Spleen (tissue), 11 donors: ENCODE measurements around the gene MACROH2A1. TPM values are rescaled to one million over a fixed set of nuclear protein-coding genes. Genes with fewer than 3 reads are reported as not detected.
"Not testable (repeated sequence)": the region's sequence is repeated elsewhere in the genome, so short reads cannot be mapped to it uniquely, and the experiment has no call there.

Experiments used
- DNase-seq: peaks from one replicate; pipeline ENCODE4 v3.0.0-alpha.2; 2020
- H3K27ac ChIP-seq, 8 donors: fragments of 200-600 bp; sonication (generic) in 7 of 8; 1 replicate in 4 of 8; 2 replicates in 4 of 8; pipeline versions ENCODE4 v1.5.0 to v1.8.0; 2016 to 2021; ENCODE audit warnings: inconsistent platforms in 4 of 8, mild to moderate bottlenecking in 4 of 8, moderate library complexity in 1 of 8
- H3K27me3 ChIP-seq, 7 donors: fragments of 200-600 bp; sonication (generic) in 6 of 7; replicated peaks in 1 of 7; 1 replicate in 4 of 7; 2 replicates in 3 of 7; pipeline versions ENCODE4 v1.5.0 to v1.8.0; 2016 to 2021; ENCODE audit warnings: inconsistent platforms in 3 of 7, mild to moderate bottlenecking in 1 of 7
- H3K36me3 ChIP-seq, 6 donors: fragments of 200-600 bp; sonication (generic) in 5 of 6; 1 replicate in 4 of 6; 2 replicates in 2 of 6; pipeline versions ENCODE4 v1.5.0 to v1.8.0; 2016 to 2021; ENCODE audit warnings: inconsistent platforms in 2 of 6
- H3K4me1 ChIP-seq, 6 donors: fragments of 200-600 bp; sonication (generic) in 5 of 6; 1 replicate in 3 of 6; 2 replicates in 3 of 6; pipeline versions ENCODE4 v1.5.0 to v1.8.0; 2016 to 2021; ENCODE audit warnings: inconsistent platforms in 3 of 6
- H3K4me3 ChIP-seq, 8 donors: fragments of 200-600 bp; sonication (generic) in 7 of 8; 1 replicate in 4 of 8; 2 replicates in 4 of 8; pipeline versions ENCODE4 v1.5.0 to v1.8.0; 2016 to 2021; ENCODE audit warnings: inconsistent platforms in 4 of 8, mild to moderate bottlenecking in 4 of 8, moderate library complexity in 2 of 8
- H3K9me3 ChIP-seq, 8 donors: fragments of 200-600 bp; sonication (generic) in 7 of 8; 1 replicate in 4 of 8; 2 replicates in 4 of 8; pipeline versions ENCODE4 v1.5.0 to v1.8.0; 2016 to 2021; ENCODE audit warnings: inconsistent platforms in 4 of 8
- CTCF ChIP-seq, 11 experiments: fragments of 200-600 bp in 7 of 11; fragments of 450-650 bp in 4 of 11; sonication (generic) in 4 of 11; IDR thresholded peaks in 8 of 11; conservative IDR thresholded peaks in 3 of 11; 1 replicate in 7 of 11; 2 replicates in 4 of 11; pipeline versions ENCODE4 v1.4.0 to v1.8.0; 2016 to 2021; ENCODE audit warnings: antibody characterized with exemption in 11 of 11, inconsistent platforms in 4 of 11, mild to moderate bottlenecking in 1 of 11
- POLR2A ChIP-seq, 3 donors: fragments of 450-650 bp; IDR thresholded peaks; one replicate each; pipeline ENCODE4 v1.5.1; 2017; ENCODE audit warnings: antibody characterized with exemption in 3 of 3, mild to moderate bottlenecking in 1 of 3
- POLR2AphosphoS5 ChIP-seq, 3 donors: sonication (generic); formaldehyde crosslinking; IDR thresholded peaks; one replicate each; pipeline ENCODE4 v1.5.1; 2017; ENCODE audit warnings: antibody characterized with exemption in 3 of 3
- WGBS, 5 donors: extraction: QIAGEN DNeasy Blood & Tissue Kit in 3 of 5; methylation state at CpG; one replicate each; pipeline versions ENCODE4 v1.1.5 to v1.1.7; 2013 to 2018; 5-methylcytosine and 5-hydroxymethylcytosine counted together
- intact Hi-C: fragments of 100-400 bp; cut with DNase I; formaldehyde crosslinking; loops from one replicate; pipeline ENCODE4 v1.15.0; 2023; ENCODE audit warnings: low total_unique reads
- polyA plus RNA-seq, 3 donors: library from polyadenylated mRNA; stranded (reverse); fragments of 200-250 nt; gene quantifications; one replicate each; pipeline ENCODE4 v1.2.1, GENCODE V29; 2013
- total RNA-seq, 7 donors: library from RNA; depleted of rRNA in 3 of 7; stranded (reverse); fragments of >200 nt in 3 of 7; fragmentation: NEBNext Ultra II Directional in 4 of 7; extraction: Animal tissue kit (Norgen Biotek cat#: 25700) in 4 of 7; gene quantifications; one replicate each; pipeline versions ENCODE4 v1.1.0 to v1.2.1, GENCODE V29; 2016 to 2021
- donor health status: healthy with polysubstance abuse.
- donor health status: DM: no; HTN: no; CAD: no; lungs with moderate emphysema.
- donor health status: DM: no; HTN: no; CAD: no.
- donor health status: Bipolar disorder and iron deficiency.
- donor health status: healthy.
- donor health status: DM: no; HTN: no; CAD: no.
- donor health status: DM: yes; HTN: yes; CAD: no.

MACROH2A1 gene
- total and polyA plus RNA-seq, 10 donors, result 88.1 to 288 (median 175) TPM

DNA sequence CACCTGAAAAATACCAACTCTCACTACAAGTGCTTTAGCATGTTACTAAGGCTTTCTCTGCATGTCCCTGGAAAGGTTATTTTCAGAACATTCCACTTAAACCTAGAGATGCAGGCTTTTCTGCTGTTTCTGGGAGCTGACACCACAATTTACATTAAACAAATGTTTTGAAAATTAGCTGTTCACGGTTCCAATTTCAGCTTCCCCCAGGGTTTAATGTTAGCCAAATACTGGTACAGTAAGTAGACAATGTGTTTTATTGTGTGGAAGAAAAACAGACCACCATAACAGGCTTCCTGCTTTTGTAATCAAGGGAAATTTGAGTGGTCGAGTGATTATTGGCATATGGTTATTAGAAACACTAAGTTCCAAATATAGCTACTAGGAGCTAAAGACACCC is 32.0 kb downstream of the MACROH2A1 start:
- no peak overlapping the region for H3K4me3 ChIP-seq
- TF ChIP-seq CTCF (IDR thresholded peaks at IDR 0.05 in 8 of 11, conservative IDR thresholded peaks at IDR 0.05 in 3 of 11), result no peak
- TF ChIP-seq POLR2AphosphoS5 (IDR thresholded peaks at IDR 0.05), result no peak
- TF ChIP-seq POLR2A (IDR thresholded peaks at IDR 0.05), result no peak
- peaks cover 0 to 5% (median 0%) of the 10 kb centered on the region in 6 donors for H3K4me1 ChIP-seq
- no peaks in the 10 kb centered on the region for H3K9me3 ChIP-seq
- DNase-seq, result no peak
- peaks cover 0 to 98% (median 58%) of the 10 kb centered on the region in 6 donors for H3K36me3 ChIP-seq
- intact Hi-C loops, result no loop called here
- H3K27me3 ChIP-seq, result no peaks in the 10 kb centered on the region
- H3K27ac ChIP-seq, result no peak overlapping the region
- 46 to 77% (median 62%) methylated on average over 2 of the region's 2 CpGs for WGBS, 5 donors

DNA sequence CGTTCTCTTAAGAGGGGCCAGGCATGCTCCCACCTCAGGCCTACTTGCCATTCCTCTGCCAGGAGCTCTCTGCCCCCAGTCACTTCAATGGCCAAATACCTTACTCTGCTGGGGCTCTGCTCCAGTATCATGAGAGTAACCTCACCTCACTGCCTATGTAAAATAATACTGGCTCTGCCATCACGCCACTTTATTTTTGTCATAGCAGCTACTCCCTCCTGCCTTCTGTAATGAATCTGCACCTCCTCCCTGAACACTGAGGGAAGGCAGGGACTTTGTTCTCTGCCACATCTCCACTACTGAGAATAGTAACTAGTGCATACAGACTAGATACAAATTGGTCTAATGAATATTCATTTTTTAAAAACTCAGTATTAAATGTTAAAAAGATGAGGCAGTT is 33.8 kb downstream of the MACROH2A1 start:
- DNase-seq, result peak; percentile 18
- intact Hi-C loops, result no loop called here
- H3K27me3 ChIP-seq, result no peaks in the 10 kb centered on the region
- H3K4me3 ChIP-seq, result no peak overlapping the region
- peaks cover 0 to 17% (median 7%) of the 10 kb centered on the region in 6 donors for H3K4me1 ChIP-seq
- 91 to 98% (median 95%) methylated on average over 2 of the region's 2 CpGs for WGBS, 5 donors
- no peak overlapping the region for H3K27ac ChIP-seq
- no peak for TF ChIP-seq POLR2A (IDR thresholded peaks at IDR 0.05)
- TF ChIP-seq CTCF (IDR thresholded peaks at IDR 0.05 in 8 of 11, conservative IDR thresholded peaks at IDR 0.05 in 3 of 11), result no peak
- TF ChIP-seq POLR2AphosphoS5 (IDR thresholded peaks at IDR 0.05), result no peak
- peaks cover 0 to 98% (median 56%) of the 10 kb centered on the region in 6 donors for H3K36me3 ChIP-seq
- H3K9me3 ChIP-seq, result no peaks in the 10 kb centered on the region

- peaks cover 0 to 24% (median 9%) of the 10 kb centered on the region in 6 donors for H3K4me1 ChIP-seq
- H3K9me3 ChIP-seq, result no peaks in the 10 kb centered on the region
- no peak overlapping the region for H3K27ac ChIP-seq
- TF ChIP-seq POLR2A (IDR thresholded peaks at IDR 0.05), result no peak
- no peak for TF ChIP-seq POLR2AphosphoS5 (IDR thresholded peaks at IDR 0.05)
- no peak for TF ChIP-seq CTCF (IDR thresholded peaks at IDR 0.05 in 8 of 11, conservative IDR thresholded peaks at IDR 0.05 in 3 of 11)
- no peaks in the 10 kb centered on the region for H3K27me3 ChIP-seq
- H3K36me3 ChIP-seq, result peaks cover 0 to 98% (median 55%) of the 10 kb centered on the region in 6 donors
- DNase-seq, result no peak
- intact Hi-C loops, result no loop called here
- H3K4me3 ChIP-seq, result no peak overlapping the region
- WGBS, 5 donors, result 76 to 88% (median 81%) methylated on average over 5 of the region's 5 CpGs
Observed at GRCh38 chr5:135364421-135365262, 34.4 kb downstream of the MACROH2A1 start.

DNA sequence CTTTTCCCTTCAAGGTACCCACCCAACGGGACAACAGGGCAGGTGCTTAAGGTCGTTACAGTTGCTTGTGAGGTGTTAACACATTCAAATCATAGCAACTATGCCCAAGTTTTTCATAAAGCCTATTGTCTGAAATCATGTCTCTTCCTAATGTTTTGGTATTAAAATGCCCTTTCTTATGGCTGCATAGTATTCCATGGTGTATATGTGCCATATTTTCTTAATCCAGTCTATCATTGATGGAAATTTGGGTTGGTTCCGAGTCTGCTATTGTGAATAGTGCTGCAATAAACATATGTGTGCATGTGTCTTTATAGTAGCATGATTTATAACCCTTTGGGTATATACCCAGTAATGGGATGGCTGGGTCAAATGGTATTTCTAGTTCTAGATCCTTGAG is 35.7 kb downstream of the MACROH2A1 start:
- peaks cover 0 to 28% (median 11%) of the 10 kb centered on the region in 6 donors for H3K4me1 ChIP-seq
- H3K4me3 ChIP-seq, H3K27ac ChIP-seq, H3K9me3 ChIP-seq, intact Hi-C loops, H3K27me3 ChIP-seq: not testable (repeated sequence)
- peak; percentile 18 for DNase-seq
- H3K36me3 ChIP-seq, result peaks cover 0 to 98% (median 51%) of the 10 kb centered on the region in 6 donors
- WGBS, 5 donors, result 95 to 99% (median 96%) methylated on average over 3 of the region's 3 CpGs
